ENCODE results near the gene SLC9A8. TPM values are rescaled to one million over a fixed set of nuclear protein-coding genes. Genes with fewer than 3 reads are reported as not detected.
A peak's percentile ranks its signal among the peaks of the same experiment; 100 is the strongest.

The SLC9A8 gene
- total RNA-seq, 1 experiment from 2014 or later: 21.5 TPM

- no peak overlapping the region for H3K4me3 ChIP-seq (ENCODE audit: low read length)
- no peak overlapping the region for H3K27ac ChIP-seq (ENCODE audit: low read length)
- H3K36me3 ChIP-seq (ENCODE audit: insufficient read depth, low read length): no peaks in the 10 kb centered on the region
- H3K4me1 ChIP-seq (ENCODE audit: low read length): no peaks in the 10 kb centered on the region
- H4K20me1 ChIP-seq (ENCODE audit: insufficient read depth, low read depth, low read length): no peaks in the 10 kb centered on the region
- no peaks in the 10 kb centered on the region for H3K9me3 ChIP-seq (ENCODE audit: low read length)
- no peak overlapping the region for H3K4me2 ChIP-seq (ENCODE audit: low read depth, low read length, poor library complexity, severe bottlenecking)
- H3K9me2 ChIP-seq (replicated peaks; ENCODE audit: insufficient read depth, low read length): no peaks in the 10 kb centered on the region
- no peaks in the 10 kb centered on the region for H3K27me3 ChIP-seq (ENCODE audit: low read length)
- DNase-seq: peak; percentile 89
- no peak overlapping the region for H3K9ac ChIP-seq (ENCODE audit: low read length)
- H2AFZ ChIP-seq (ENCODE audit: low read length): 0 out of 2 replicates have a peak overlapping the region, but pooled peaks have one; percentile 33
- no peaks in the 10 kb centered on the region for H3K79me2 ChIP-seq (ENCODE audit: low read length)
Measured at GRCh38 chr20:49928411-49929141, 115.9 kb downstream of the SLC9A8 start.

GRCh38 chr20:49929142-49929494 is 116.5 kb downstream of the SLC9A8 start:
- Histone ChIP-seq H3K36me3 (ENCODE audit: insufficient read depth, low read length) (no peaks in the 10 kb centered on the region), H4K20me1 (ENCODE audit: insufficient read depth, low read depth, low read length) (no peaks in the 10 kb centered on the region), H3K27ac (ENCODE audit: low read length) (no peak overlapping the region), H3K27me3 (ENCODE audit: low read length) (no peaks in the 10 kb centered on the region), H2AFZ (ENCODE audit: low read length) (no peak overlapping the region), H3K9me2 (replicated peaks; ENCODE audit: insufficient read depth, low read length) (no peaks in the 10 kb centered on the region), H3K9me3 (ENCODE audit: low read length) (no peaks in the 10 kb centered on the region), H3K4me2 (ENCODE audit: low read depth, low read length, poor library complexity, severe bottlenecking) (no peak overlapping the region), H3K4me3 (ENCODE audit: low read length) (no peak overlapping the region), H3K79me2 (ENCODE audit: low read length) (no peaks in the 10 kb centered on the region), H3K9ac (ENCODE audit: low read length) (no peak overlapping the region), H3K4me1 (ENCODE audit: low read length) (no peaks in the 10 kb centered on the region)
- no peak for DNase-seq

- 0 out of 2 replicates have a peak overlapping the region, but pooled peaks have one; percentile 35 for H3K9ac ChIP-seq (ENCODE audit: low read length)
- H3K9me2 ChIP-seq (replicated peaks; ENCODE audit: insufficient read depth, low read length): no peaks in the 10 kb centered on the region
- peaks cover 30% of the 10 kb centered on the region for H3K4me1 ChIP-seq (ENCODE audit: low read length)
- H4K20me1 ChIP-seq (ENCODE audit: insufficient read depth, low read depth, low read length): peaks cover 6% of the 10 kb centered on the region; the same call in 1 of the 2 replicates
- H3K36me3 ChIP-seq (ENCODE audit: insufficient read depth, low read length): peaks cover 13% of the 10 kb centered on the region; the same call in 1 of the 2 replicates
- peak overlapping the region; percentile 42 for H3K4me3 ChIP-seq (ENCODE audit: low read length)
- DNase-seq: no peak
- no peaks in the 10 kb centered on the region for H3K27me3 ChIP-seq (ENCODE audit: low read length)
- H2AFZ ChIP-seq (ENCODE audit: low read length): no peak overlapping the region; the same call in 1 of the 2 replicates
- H3K4me2 ChIP-seq (ENCODE audit: low read depth, low read length, poor library complexity, severe bottlenecking): peak overlapping the region; percentile 77
- H3K9me3 ChIP-seq (ENCODE audit: low read length): no peaks in the 10 kb centered on the region
- no peak overlapping the region for H3K27ac ChIP-seq (ENCODE audit: low read length)
- peaks cover 42% of the 10 kb centered on the region for H3K79me2 ChIP-seq (ENCODE audit: low read length)
Measured at GRCh38 chr20:49935746-49936152, 123.1 kb downstream of the SLC9A8 start.

GRCh38 chr20:49936153-49937026 is 123.8 kb downstream of the SLC9A8 start, which contains the start of gene RNF114:
RNF114 (plus strand) TSS chr20:49936397; CDS start chr20:49936413, 16 bp downstream.
- Histone ChIP-seq H3K4me3 (ENCODE audit: low read length) (peak within 1 kb of the TSS; percentile 78), H3K27me3 (ENCODE audit: low read length) (no peaks in the 10 kb centered on the region), H3K9me2 (replicated peaks; ENCODE audit: insufficient read depth, low read length) (no peaks in the 10 kb centered on the region), H3K4me1 (ENCODE audit: low read length) (peaks cover 30% of the 10 kb centered on the region), H3K27ac (ENCODE audit: low read length) (peak within 1 kb of the TSS; percentile 27), H3K4me2 (ENCODE audit: low read depth, low read length, poor library complexity, severe bottlenecking) (peak within 1 kb of the TSS; percentile 77), H3K36me3 (ENCODE audit: insufficient read depth, low read length) (peaks cover 13% of the 10 kb centered on the region; the same call in 1 of the 2 replicates), H2AFZ (ENCODE audit: low read length) (peak within 1 kb of the TSS; percentile 94), H3K9me3 (ENCODE audit: low read length) (no peaks in the 10 kb centered on the region), H4K20me1 (ENCODE audit: insufficient read depth, low read depth, low read length) (peaks cover 6% of the 10 kb centered on the region; the same call in 1 of the 2 replicates), H3K9ac (ENCODE audit: low read length) (peak within 1 kb of the TSS; percentile 93), H3K79me2 (ENCODE audit: low read length) (peaks cover 49% of the 10 kb centered on the region)
- peak; percentile 96 for DNase-seq

- H3K79me2 ChIP-seq (ENCODE audit: low read length): peaks cover 57% of the 10 kb centered on the region
- H3K27me3 ChIP-seq (ENCODE audit: low read length): no peaks in the 10 kb centered on the region
- peaks cover 30% of the 10 kb centered on the region for H3K4me1 ChIP-seq (ENCODE audit: low read length)
- peak overlapping the region; percentile 78 for H3K4me3 ChIP-seq (ENCODE audit: low read length)
- no peak overlapping the region for H2AFZ ChIP-seq (ENCODE audit: low read length)
- peak overlapping the region; percentile 77 for H3K4me2 ChIP-seq (ENCODE audit: low read depth, low read length, poor library complexity, severe bottlenecking)
- peak overlapping the region; percentile 93 for H3K9ac ChIP-seq (ENCODE audit: low read length)
- no peaks in the 10 kb centered on the region for H3K9me3 ChIP-seq (ENCODE audit: low read length)
- peaks cover 6% of the 10 kb centered on the region; the same call in 1 of the 2 replicates for H4K20me1 ChIP-seq (ENCODE audit: insufficient read depth, low read depth, low read length)
- no peaks in the 10 kb centered on the region for H3K9me2 ChIP-seq (replicated peaks; ENCODE audit: insufficient read depth, low read length)
- no peak overlapping the region for H3K27ac ChIP-seq (ENCODE audit: low read length)
- DNase-seq: no peak
- peaks cover 16% of the 10 kb centered on the region; the same call in 1 of the 2 replicates for H3K36me3 ChIP-seq (ENCODE audit: insufficient read depth, low read length)
Measured at GRCh38 chr20:49937027-49937929, 124.7 kb downstream of the SLC9A8 start.

GRCh38 chr20:49938173-49939163 is 125.8 kb downstream of the SLC9A8 start:
- peaks cover 6% of the 10 kb centered on the region; the same call in 1 of the 2 replicates for H4K20me1 ChIP-seq (ENCODE audit: insufficient read depth, low read depth, low read length)
- no peak overlapping the region for H2AFZ ChIP-seq (ENCODE audit: low read length)
- H3K4me1 ChIP-seq (ENCODE audit: low read length): peaks cover 30% of the 10 kb centered on the region
- peak overlapping the region; percentile 77 for H3K4me2 ChIP-seq (ENCODE audit: low read depth, low read length, poor library complexity, severe bottlenecking)
- H3K9me2 ChIP-seq (replicated peaks; ENCODE audit: insufficient read depth, low read length): no peaks in the 10 kb centered on the region
- no peaks in the 10 kb centered on the region for H3K27me3 ChIP-seq (ENCODE audit: low read length)
- H3K27ac ChIP-seq (ENCODE audit: low read length): no peak overlapping the region
- no peaks in the 10 kb centered on the region for H3K9me3 ChIP-seq (ENCODE audit: low read length)
- peak overlapping the region; percentile 93 for H3K9ac ChIP-seq (ENCODE audit: low read length)
- H3K36me3 ChIP-seq (ENCODE audit: insufficient read depth, low read length): peaks cover 25% of the 10 kb centered on the region; the same call in 1 of the 2 replicates
- peak overlapping the region; percentile 78 for H3K4me3 ChIP-seq (ENCODE audit: low read length)
- H3K79me2 ChIP-seq (ENCODE audit: low read length): peaks cover 69% of the 10 kb centered on the region
- DNase-seq: no peak

GRCh38 chr20:49941456-49941855 is 128.8 kb downstream of the SLC9A8 start:
- Histone ChIP-seq H3K4me1 (ENCODE audit: low read length) (peaks cover 19% of the 10 kb centered on the region), H3K79me2 (ENCODE audit: low read length) (peaks cover 82% of the 10 kb centered on the region), H3K4me3 (ENCODE audit: low read length) (no peak overlapping the region), H3K27me3 (ENCODE audit: low read length) (no peaks in the 10 kb centered on the region), H3K27ac (ENCODE audit: low read length) (no peak overlapping the region), H3K9ac (ENCODE audit: low read length) (no peak overlapping the region), H2AFZ (ENCODE audit: low read length) (no peak overlapping the region), H4K20me1 (ENCODE audit: insufficient read depth, low read depth, low read length) (peaks cover 6% of the 10 kb centered on the region; the same call in 1 of the 2 replicates), H3K9me3 (ENCODE audit: low read length) (no peaks in the 10 kb centered on the region), H3K9me2 (replicated peaks; ENCODE audit: insufficient read depth, low read length) (no peaks in the 10 kb centered on the region), H3K36me3 (ENCODE audit: insufficient read depth, low read length) (peaks cover 40% of the 10 kb centered on the region), H3K4me2 (ENCODE audit: low read depth, low read length, poor library complexity, severe bottlenecking) (no peak overlapping the region)
- no peak for DNase-seq

Measured in Karpas-422 (cell line).